A549 treated with dexamethasone at 1 μM for 4 hours (cell line): ENCODE results near the gene TEDC2. TPM values are rescaled to one million over a fixed set of nuclear protein-coding genes. Genes with fewer than 3 reads are reported as not detected.

ENCODE experiments used
- total RNA-seq: library from RNA; stranded (reverse); fragments of 200-300 nt; extraction: Qiagen RNA extraction; gene quantifications from 5 replicates; pipeline ENCODE4 v1.2.3, GENCODE V29; 2022

TEDC2 gene
- total RNA-seq: 13.0 to 19.3 TPM (median 17.4 TPM) in 5 replicates

GRCh38 chr16:2459647-2460390 is at the start of gene TEDC2:
Gene TEDC2, plus strand, starts transcription at chr16:2460109. Its CDS starts 36 bp downstream, at chr16:2460145.

GRCh38 chr16:2429034-2429770 is 30.7 kb upstream of the TEDC2 start, which contains the start of gene CCNF:
Gene CCNF, plus strand, starts transcription at chr16:2429447. Its CDS starts 35 bp downstream, at chr16:2429482.

GRCh38 chr16:2471016-2471652 is 11.2 kb downstream of the TEDC2 start, which contains the start of gene NTN3:
Gene NTN3, plus strand, starts transcription at chr16:2471297. Its CDS starts 405 bp downstream, at chr16:2471702.

GRCh38 chr16:2474877-2475412 is 15.0 kb downstream of the TEDC2 start, which contains the start of gene TBC1D24:
Gene TBC1D24, plus strand, starts transcription at chr16:2475127. Its CDS starts 21,022 bp downstream, at chr16:2496149.

GRCh38 chr16:2513405-2514332 is 53.8 kb downstream of the TEDC2 start, which contains the start of gene ATP6V0C:
Gene ATP6V0C, plus strand, starts transcription at chr16:2513952. Its CDS starts 152 bp downstream, at chr16:2514104.

Other genes with a start within 250 kb of the TEDC2 start
- gene BRICD5, start 249.2 kb upstream of the TEDC2 start, total RNA-seq: 3.0 to 4.5 TPM (median 3.8 TPM) in 5 replicates
- 16.1 to 28.0 TPM (median 27.5 TPM) in 5 replicates for gene PGP, start 245.3 kb upstream of the TEDC2 start, total RNA-seq
- 14.1 to 26.2 TPM (median 24.4 TPM) in 5 replicates for gene E4F1, start 236.5 kb upstream of the TEDC2 start, total RNA-seq
- gene DNASE1L2, start 223.7 kb upstream of the TEDC2 start, total RNA-seq: 0.54 to 1.3 TPM (median 1.1 TPM) in 5 replicates
- gene ECI1, start 208.5 kb upstream of the TEDC2 start, total RNA-seq: 47.2 to 75.5 TPM (median 70.7 TPM) in 5 replicates
- 258 to 289 TPM (median 262 TPM) in 5 replicates for gene RNPS1, start 192.0 kb upstream of the TEDC2 start, total RNA-seq
- 15.9 to 23.7 TPM (median 20.9 TPM) in 5 replicates for gene ABCA3, start 119.4 kb upstream of the TEDC2 start, total RNA-seq
- gene CCNF, start 30.7 kb upstream of the TEDC2 start, total RNA-seq: 16.9 to 25.5 TPM (median 24.8 TPM) in 5 replicates
- 0.06 TPM in 1 of 5 replicates, not detected in the others for gene NTN3, start 11.2 kb downstream of the TEDC2 start, total RNA-seq
- gene TBC1D24, start 15.0 kb downstream of the TEDC2 start, total RNA-seq: 4.4 to 9.1 TPM (median 8.2 TPM) in 5 replicates
- 131 to 329 TPM (median 265 TPM) in 5 replicates for gene ATP6V0C, start 53.8 kb downstream of the TEDC2 start, total RNA-seq
- gene AMDHD2, start 60.3 kb downstream of the TEDC2 start, total RNA-seq: 14.7 to 22.9 TPM (median 19.9 TPM) in 5 replicates
- not detected in 5 replicates for gene CEMP1, start 71.3 kb downstream of the TEDC2 start, total RNA-seq
- gene PDPK1, start 77.9 kb downstream of the TEDC2 start, total RNA-seq: 17.9 to 25.7 TPM (median 23.2 TPM) in 5 replicates
- 34.6 to 43.4 TPM (median 42.9 TPM) in 5 replicates for gene KCTD5, start 222.4 kb downstream of the TEDC2 start, total RNA-seq